HPDE6-E6E7 (cell line): Measurements from ENCODE around the gene MAP7.

ENCODE experiments used
- DNase-seq: peaks from one replicate; pipeline ENCODE4 v3.0.0; 2011; ENCODE audit warnings: missing footprints; ENCODE audit errors: extremely low spot score

Gene MAP7

GRCh38 chr6:136306466-136306865, 243.8 kb downstream of the MAP7 start:
- no peak for DNase-seq

- no peak for DNase-seq
These were observed 245.8 kb downstream of the MAP7 start for GRCh38 chr6:136304410-136304809.

GRCh38 chr6:136303516-136303915, 246.7 kb downstream of the MAP7 start:
- DNase-seq: no peak

- DNase-seq: no peak
These were observed 255.6 kb downstream of the MAP7 start for GRCh38 chr6:136294621-136295020.
